IMR-90 (cell line): Measurements from ENCODE around the gene OR52K1. TPM values are rescaled to one million over a fixed set of nuclear protein-coding genes. Genes with fewer than 3 reads are reported as not detected.

ENCODE experiments used
- ATAC-seq: fragments of 200-7000 bp; cut with Tn5 transposase; 2 replicates; pipeline ENCODE4 v1.9.1; 2020; ENCODE audit warnings: low read depth, mild to moderate bottlenecking, moderate library complexity
- BruUV-seq: library from RNA; stranded (reverse); fragments of 400-500 nt; replicated peaks from 2 replicates; lab custom pipeline; 2021; lab: Mats Ljungman, UMichigan
- CTCF ChIA-PET: fragments of 300-600 bp; formaldehyde crosslinking; extraction: SDS; loops from one replicate; lab custom pipeline; 2021; ENCODE audit warnings: antibody characterized with exemption; lab: Yijun Ruan, JAX
- POLR2A ChIA-PET: fragments of 300-600 bp; sonication (Branson Sonifier 250); formaldehyde crosslinking; loops from one replicate; lab custom pipeline; 2022; ENCODE audit warnings: antibody characterized with exemption; ENCODE audit not compliant: unreplicated experiment; lab: Charles Lee
- DNase-seq: peaks from one replicate; pipeline ENCODE4 v3.0.0; 2013
- H2AFZ ChIP-seq: replicated peaks from 2 replicates; pipeline ENCODE3; 2013; ENCODE audit warnings: low read length, mild to moderate bottlenecking; ENCODE audit not compliant: poor library complexity
- H2AK5ac ChIP-seq: 2 replicates; pipeline ENCODE4 v1.6.1; 2013; ENCODE audit warnings: low read depth, low read length, inconsistent platforms
- H2AK9ac ChIP-seq: replicated peaks from 2 replicates; pipeline ENCODE3; 2013; ENCODE audit warnings: mild to moderate bottlenecking, low read depth, low read length, moderate library complexity; ENCODE audit not compliant: poor library complexity
- H2BK120ac ChIP-seq: 2 replicates; pipeline ENCODE4 v1.6.1; 2013; ENCODE audit warnings: low read depth, low read length, inconsistent platforms
- H2BK15ac ChIP-seq: 3 replicates; pipeline ENCODE4 v1.6.1; 2013; ENCODE audit warnings: low read depth, low read length, inconsistent platforms
- H2BK20ac ChIP-seq: 2 replicates; pipeline ENCODE4 v1.6.1; 2013; ENCODE audit warnings: low read depth, mild to moderate bottlenecking, inconsistent platforms, low read length, moderate library complexity
- H2BK5ac ChIP-seq: 2 replicates; pipeline ENCODE4 v1.6.1; 2013; ENCODE audit warnings: mild to moderate bottlenecking, low read depth, low read length, inconsistent platforms; ENCODE audit not compliant: poor library complexity, severe bottlenecking
- H3K14ac ChIP-seq: replicated peaks from 2 replicates; pipeline ENCODE4 v1.6.1; 2013; ENCODE audit warnings: low read depth, low read length, inconsistent platforms
- H3K18ac ChIP-seq: 2 replicates; pipeline ENCODE4 v1.6.1; 2013; ENCODE audit warnings: low read depth, low read length, control low read depth
- H3K23ac ChIP-seq: 2 replicates; pipeline ENCODE4 v1.6.1; 2013; ENCODE audit warnings: low read depth, low read length, inconsistent platforms
- H3K27ac ChIP-seq: 2 replicates; pipeline ENCODE4 v1.5.1; 2013; ENCODE audit warnings: mild to moderate bottlenecking, control low read depth, low read length; ENCODE audit not compliant: insufficient read depth
- H3K27me3 ChIP-seq: 2 replicates; pipeline ENCODE4 v1.6.1; 2013; ENCODE audit warnings: low read length; ENCODE audit not compliant: control insufficient read depth, insufficient read depth
- H3K36me3 ChIP-seq: 2 replicates; pipeline ENCODE4 v1.6.1; 2013; ENCODE audit warnings: low read length, mixed read lengths; ENCODE audit not compliant: control insufficient read depth, insufficient read depth
- H3K4ac ChIP-seq: 2 replicates; pipeline ENCODE4 v1.6.1; 2013; ENCODE audit warnings: low read depth, low read length, inconsistent platforms
- H3K4me1 ChIP-seq: 2 replicates; pipeline ENCODE4 v1.6.1; 2013; ENCODE audit warnings: low read length, mixed read lengths; ENCODE audit not compliant: control insufficient read depth, insufficient read depth
- H3K4me2 ChIP-seq: 2 replicates; pipeline ENCODE4 v1.6.1; 2013; ENCODE audit warnings: low read depth, mild to moderate bottlenecking, control low read depth, low read length, moderate library complexity
- H3K4me3 ChIP-seq: 2 replicates; pipeline ENCODE4 v1.5.1; 2013; ENCODE audit warnings: low read depth, mild to moderate bottlenecking, control low read depth, low read length, moderate library complexity; ENCODE audit not compliant: insufficient read depth
- H3K56ac ChIP-seq: 2 replicates; pipeline ENCODE4 v1.6.1; 2013; ENCODE audit warnings: low read length, inconsistent platforms; ENCODE audit not compliant: insufficient read depth; ENCODE audit errors: extremely low read depth
- H3K79me1 ChIP-seq, 2 experiments: 2 replicates each; pipeline ENCODE4 v1.6.1; 2013; ENCODE audit warnings: low read length in 2 of 2, inconsistent platforms in 1 of 2, low read depth in 1 of 2
- H3K9ac ChIP-seq: 2 replicates; pipeline ENCODE4 v1.6.1; 2013; ENCODE audit warnings: low read depth, low read length, control low read depth
- H3K9me1 ChIP-seq: 2 replicates; pipeline ENCODE4 v1.6.1; 2013; ENCODE audit warnings: low read length, inconsistent platforms; ENCODE audit not compliant: insufficient read depth
- H3K9me3 ChIP-seq: 2 replicates; pipeline ENCODE4 v1.6.1; 2013; ENCODE audit warnings: low read length; ENCODE audit not compliant: control insufficient read depth, insufficient read depth
- H4K20me1 ChIP-seq: 2 replicates; pipeline ENCODE4 v1.6.1; 2013; ENCODE audit warnings: low read length, inconsistent platforms; ENCODE audit not compliant: insufficient read depth
- H4K5ac ChIP-seq: 2 replicates; pipeline ENCODE4 v1.6.1; 2013; ENCODE audit warnings: mild to moderate bottlenecking, low read depth, low read length, control low read depth
- H4K8ac ChIP-seq, 2 experiments: 2 replicates each; pipeline ENCODE4 v1.6.1; 2013; ENCODE audit warnings: low read depth in 2 of 2, low read length in 2 of 2, control low read depth in 1 of 2, inconsistent platforms in 1 of 2
- H4K91ac ChIP-seq: 2 replicates; pipeline ENCODE4 v1.6.1; 2013; ENCODE audit warnings: low read depth, low read length, inconsistent platforms; ENCODE audit not compliant: insufficient read depth
- BHLHE40 ChIP-seq: fragments of 150-350 bp; IDR thresholded peaks from 2 replicates; pipeline ENCODE4 v1.6.1; 2016; ENCODE audit warnings: mild to moderate bottlenecking, low read depth, low read length
- CEBPB ChIP-seq: IDR thresholded peaks from 2 replicates; pipeline ENCODE4 v1.6.1; 2012; ENCODE audit warnings: low read depth, low read length, improper control_type of control experiment
- CHD1 ChIP-seq: IDR thresholded peaks from 2 replicates; pipeline ENCODE4 v1.6.1; 2012; ENCODE audit warnings: low read depth, low read length, improper control_type of control experiment
- MAFK ChIP-seq: IDR thresholded peaks from 2 replicates; pipeline ENCODE4 v1.6.1; 2012; ENCODE audit warnings: low read depth, low read length, improper control_type of control experiment
- MAZ ChIP-seq: IDR thresholded peaks from 2 replicates; pipeline ENCODE4 v1.6.1; 2012; ENCODE audit warnings: low read depth, mild to moderate bottlenecking, low read length, improper control_type of control experiment, moderate library complexity, borderline replicate concordance
- RAD21 ChIP-seq: IDR thresholded peaks from 2 replicates; pipeline ENCODE4 v1.6.1; 2012; ENCODE audit warnings: low read length, improper control_type of control experiment
- RCOR1 ChIP-seq: IDR thresholded peaks from 2 replicates; pipeline ENCODE4 v1.6.1; 2012; ENCODE audit warnings: mild to moderate bottlenecking, low read length, improper control_type of control experiment; ENCODE audit not compliant: insufficient replicate concordance
- RFX5 ChIP-seq: IDR thresholded peaks from 2 replicates; pipeline ENCODE4 v1.8.0; 2012; ENCODE audit warnings: low read depth, mild to moderate bottlenecking, low read length, moderate library complexity
- USF2 ChIP-seq: fragments of 150-350 bp; IDR thresholded peaks from 2 replicates; pipeline ENCODE4 v1.6.1; 2017; ENCODE audit warnings: mild to moderate bottlenecking, antibody characterized with exemption, low read length, low read depth
- WGBS, 2 experiments: methylation state at CpG; one replicate each; pipeline versions ENCODE4 v1.1.5 to v1.1.7; 2013; ENCODE audit warnings: missing lambda C conversion rate in 2 of 2; ENCODE audit not compliant: insufficient read length in 1 of 2; ENCODE audit errors: extremely low coverage in 2 of 2; 5-methylcytosine and 5-hydroxymethylcytosine counted together
- dilution Hi-C: fragments of 300-500 bp; cut with HindIII; formaldehyde crosslinking; loops from one replicate; pipeline ENCODE4 v1.14.3; 2018; ENCODE audit warnings: low sequenced_read_pairs; ENCODE audit not compliant: unreplicated experiment
- in situ Hi-C: fragments of 300-500 bp; cut with MboI; formaldehyde crosslinking; loops from 3 replicates; pipeline ENCODE4 v1.14.3; 2019; ENCODE audit warnings: low sequenced_read_pairs, inconsistent platforms, mixed read lengths
- intact Hi-C: fragments of 100-400 bp; cut with micrococcal nuclease; formaldehyde crosslinking; loops from 2 replicates; pipeline ENCODE4 v1.10.0; 2022
- polyA plus RNA-seq, 3 experiments: library from polyadenylated mRNA; depleted of rRNA; stranded (reverse); fragments of >200 nt; gene quantifications; 2 replicates each; pipeline ENCODE4 v1.2.3, GENCODE V29; 2012; ENCODE audit warnings: low replicate concordance in 1 of 3
- total RNA-seq: library from RNA; depleted of rRNA; stranded (reverse); fragments of >200 nt; gene quantifications from 2 replicates; pipeline ENCODE4 v1.2.3, GENCODE V29; 2012
- TF ChIP-seq, protein P1 (sequence below): conservative IDR thresholded peaks from 2 replicates; pipeline ENCODE4 v1.5.1; 2012; ENCODE audit warnings: mild to moderate bottlenecking, low read depth, low read length, improper control_type of control experiment

The OR52K1 gene
- total and polyA plus RNA-seq, 2 of the 4 experiments (the other 2 are of a cell fraction), result not detected

DNA sequence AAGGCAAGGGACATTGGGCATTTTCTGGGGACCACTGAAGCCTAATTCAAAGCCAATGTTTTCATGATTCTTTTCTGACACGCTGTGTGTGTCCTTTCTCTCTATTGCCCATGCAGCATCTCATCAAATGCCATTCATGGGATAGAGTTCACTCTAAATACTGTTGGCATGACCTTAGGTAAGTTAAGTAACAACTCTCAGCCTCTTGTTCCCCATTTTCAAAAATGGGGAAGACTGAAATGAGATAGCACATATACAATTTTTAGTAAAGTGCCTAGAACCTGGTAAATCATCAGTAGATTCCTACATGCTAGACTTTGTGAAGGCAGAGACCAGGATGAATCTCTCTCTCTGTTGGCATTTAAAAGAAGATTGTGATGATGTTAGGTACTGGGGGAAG lies 46.0 kb upstream of the OR52K1 start:
- no CpG with 5 or more reads among the region's 1 CpG for WGBS, 2 experiments
- no peak overlapping the region for H4K5ac ChIP-seq
- no peak overlapping the region for H4K8ac ChIP-seq
- dilution Hi-C loops, result no loop called here
- ChIA-PET CTCF (no interaction called here), POLR2A (no interaction called here)
- ATAC-seq (no peak), DNase-seq (no peak)
- no peak overlapping the region for H3K4ac ChIP-seq
- no peak overlapping the region for H3K27ac ChIP-seq
- no peak overlapping the region for H2BK5ac ChIP-seq
- no peaks in the 10 kb centered on the region for H3K27me3 ChIP-seq
- no peaks in the 10 kb centered on the region for H3K36me3 ChIP-seq
- H3K23ac ChIP-seq, result no peak overlapping the region
- H2AFZ ChIP-seq, result no peak overlapping the region
- intact Hi-C loops, result no loop called here
- no peak overlapping the region for H3K14ac ChIP-seq
- H2BK20ac ChIP-seq, result no peak overlapping the region
- no peaks in the 10 kb centered on the region for H3K4me1 ChIP-seq
- H3K4me2 ChIP-seq, result no peak overlapping the region
- H3K9me3 ChIP-seq, result no peaks in the 10 kb centered on the region; the same call in 1 of the 2 replicates
- H3K9ac ChIP-seq, result no peak overlapping the region
- H3K9me1 ChIP-seq, result no peaks in the 10 kb centered on the region
- in situ Hi-C loops, result no loop called here
- no peak overlapping the region for H3K56ac ChIP-seq
- H3K79me1 ChIP-seq, result no peaks in the 10 kb centered on the region
- H2BK120ac ChIP-seq, result no peak overlapping the region
- TF ChIP-seq CEBPB, result no peak
- TF ChIP-seq BHLHE40, result no peak
- TF ChIP-seq RCOR1, result no peak
- no peak for TF ChIP-seq RFX5
- TF ChIP-seq MAFK, result no peak
- no peak for TF ChIP-seq CHD1
- TF ChIP-seq USF2, result no peak
- no peak for TF ChIP-seq MAZ
- TF ChIP-seq, protein P1, sequence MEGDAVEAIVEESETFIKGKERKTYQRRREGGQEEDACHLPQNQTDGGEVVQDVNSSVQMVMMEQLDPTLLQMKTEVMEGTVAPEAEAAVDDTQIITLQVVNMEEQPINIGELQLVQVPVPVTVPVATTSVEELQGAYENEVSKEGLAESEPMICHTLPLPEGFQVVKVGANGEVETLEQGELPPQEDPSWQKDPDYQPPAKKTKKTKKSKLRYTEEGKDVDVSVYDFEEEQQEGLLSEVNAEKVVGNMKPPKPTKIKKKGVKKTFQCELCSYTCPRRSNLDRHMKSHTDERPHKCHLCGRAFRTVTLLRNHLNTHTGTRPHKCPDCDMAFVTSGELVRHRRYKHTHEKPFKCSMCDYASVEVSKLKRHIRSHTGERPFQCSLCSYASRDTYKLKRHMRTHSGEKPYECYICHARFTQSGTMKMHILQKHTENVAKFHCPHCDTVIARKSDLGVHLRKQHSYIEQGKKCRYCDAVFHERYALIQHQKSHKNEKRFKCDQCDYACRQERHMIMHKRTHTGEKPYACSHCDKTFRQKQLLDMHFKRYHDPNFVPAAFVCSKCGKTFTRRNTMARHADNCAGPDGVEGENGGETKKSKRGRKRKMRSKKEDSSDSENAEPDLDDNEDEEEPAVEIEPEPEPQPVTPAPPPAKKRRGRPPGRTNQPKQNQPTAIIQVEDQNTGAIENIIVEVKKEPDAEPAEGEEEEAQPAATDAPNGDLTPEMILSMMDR, result no peak
- TF ChIP-seq RAD21, result no peak
- no peak overlapping the region for H2AK5ac ChIP-seq
- H3K4me3 ChIP-seq, result no peak overlapping the region
- no peak overlapping the region for H2AK9ac ChIP-seq
- no peak overlapping the region for H2BK15ac ChIP-seq
- H4K91ac ChIP-seq, result no peak overlapping the region
- no peaks in the 10 kb centered on the region for H4K20me1 ChIP-seq
- no TSS peak for BruUV-seq
- H3K18ac ChIP-seq, result no peak overlapping the region
